ENCODE data around the gene CEMIP2.
"Not testable (repeated sequence)": the region's sequence is repeated elsewhere in the genome, so short reads cannot be mapped to it uniquely, and the experiment has no call there.

The CEMIP2 gene

GRCh38 chr9:71768388-71769174, at the start of gene CEMIP2:
CEMIP2 (minus strand) TSS chr9:71768513; CDS start chr9:71750373, 18,140 bp downstream.
- peak; percentile 83 for DNase-seq (ENCODE audit: low spot score)

GRCh38 chr9:71816916-71817451, 48.7 kb upstream of the CEMIP2 start:
- DNase-seq (ENCODE audit: low spot score) = no peak

- no peak for DNase-seq (ENCODE audit: low spot score)
Observed at GRCh38 chr9:71814815-71815214, 46.5 kb upstream of the CEMIP2 start.

- DNase-seq (ENCODE audit: low spot score) = no peak
Observed at GRCh38 chr9:71814226-71814625, 45.9 kb upstream of the CEMIP2 start.

- no peak for DNase-seq (ENCODE audit: low spot score)
Observed at GRCh38 chr9:71812385-71812784, 44.1 kb upstream of the CEMIP2 start.

GRCh38 chr9:71808068-71808467, 39.8 kb upstream of the CEMIP2 start:
- no peak for DNase-seq (ENCODE audit: low spot score)

- peak; percentile 49 for DNase-seq (ENCODE audit: low spot score)
Observed at GRCh38 chr9:71806901-71807307, 38.6 kb upstream of the CEMIP2 start.

- DNase-seq (ENCODE audit: low spot score) = not testable (repeated sequence)
Observed at GRCh38 chr9:71805096-71805495, 36.8 kb upstream of the CEMIP2 start.

- DNase-seq (ENCODE audit: low spot score) = no peak
Observed at GRCh38 chr9:71801826-71802225, 33.5 kb upstream of the CEMIP2 start.

- DNase-seq (ENCODE audit: low spot score) = no peak
Observed at GRCh38 chr9:71797266-71797665, 29.0 kb upstream of the CEMIP2 start.

- no peak for DNase-seq (ENCODE audit: low spot score)
Observed at GRCh38 chr9:71796100-71796767, 27.9 kb upstream of the CEMIP2 start.

GRCh38 chr9:71795097-71795813, 26.9 kb upstream of the CEMIP2 start:
- DNase-seq (ENCODE audit: low spot score) = no peak

GRCh38 chr9:71793386-71794105, 25.2 kb upstream of the CEMIP2 start:
- no peak for DNase-seq (ENCODE audit: low spot score)

- no peak for DNase-seq (ENCODE audit: low spot score)
Observed at GRCh38 chr9:71791875-71792274, 23.6 kb upstream of the CEMIP2 start.

GRCh38 chr9:71790296-71790695, 22.0 kb upstream of the CEMIP2 start:
- DNase-seq (ENCODE audit: low spot score) = no peak

- no peak for DNase-seq (ENCODE audit: low spot score)
Observed at GRCh38 chr9:71783120-71783523, 14.8 kb upstream of the CEMIP2 start.

GRCh38 chr9:71781391-71781790, 13.1 kb upstream of the CEMIP2 start:
- DNase-seq (ENCODE audit: low spot score) = no peak

GRCh38 chr9:71780953-71781352, 12.6 kb upstream of the CEMIP2 start:
- DNase-seq (ENCODE audit: low spot score) = no peak

GRCh38 chr9:71778085-71778484, 9.8 kb upstream of the CEMIP2 start:
- DNase-seq (ENCODE audit: low spot score) = no peak

GRCh38 chr9:71774920-71775319, 6.6 kb upstream of the CEMIP2 start:
- DNase-seq (ENCODE audit: low spot score) = no peak

- DNase-seq (ENCODE audit: low spot score) = no peak
Observed at GRCh38 chr9:71772726-71773125, 4.4 kb upstream of the CEMIP2 start.

GRCh38 chr9:71770170-71770569, 1.9 kb upstream of the CEMIP2 start:
- no peak for DNase-seq (ENCODE audit: low spot score)
